Activated effector memory CD4-positive, alpha-beta T cell treated with anti-CD3 and anti-CD28 coated beads, Interleukin-2, amount 50 U/mL, for 16 hours (primary cell): ENCODE results near the gene FRAT2.
A peak's percentile ranks its signal among the peaks of the same experiment; 100 is the strongest.

ENCODE experiments used
- DNase-seq: peaks from one replicate; pipeline ENCODE4 v3.0.0-alpha.2; 2020

FRAT2 gene, protein sequence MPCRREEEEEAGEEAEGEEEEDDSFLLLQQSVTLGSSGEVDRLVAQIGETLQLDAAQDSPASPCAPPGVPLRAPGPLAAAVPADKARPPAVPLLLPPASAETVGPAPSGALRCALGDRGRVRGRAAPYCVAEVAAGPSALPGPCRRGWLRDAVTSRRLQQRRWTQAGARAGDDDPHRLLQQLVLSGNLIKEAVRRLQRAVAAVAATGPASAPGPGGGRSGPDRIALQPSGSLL

DNA sequence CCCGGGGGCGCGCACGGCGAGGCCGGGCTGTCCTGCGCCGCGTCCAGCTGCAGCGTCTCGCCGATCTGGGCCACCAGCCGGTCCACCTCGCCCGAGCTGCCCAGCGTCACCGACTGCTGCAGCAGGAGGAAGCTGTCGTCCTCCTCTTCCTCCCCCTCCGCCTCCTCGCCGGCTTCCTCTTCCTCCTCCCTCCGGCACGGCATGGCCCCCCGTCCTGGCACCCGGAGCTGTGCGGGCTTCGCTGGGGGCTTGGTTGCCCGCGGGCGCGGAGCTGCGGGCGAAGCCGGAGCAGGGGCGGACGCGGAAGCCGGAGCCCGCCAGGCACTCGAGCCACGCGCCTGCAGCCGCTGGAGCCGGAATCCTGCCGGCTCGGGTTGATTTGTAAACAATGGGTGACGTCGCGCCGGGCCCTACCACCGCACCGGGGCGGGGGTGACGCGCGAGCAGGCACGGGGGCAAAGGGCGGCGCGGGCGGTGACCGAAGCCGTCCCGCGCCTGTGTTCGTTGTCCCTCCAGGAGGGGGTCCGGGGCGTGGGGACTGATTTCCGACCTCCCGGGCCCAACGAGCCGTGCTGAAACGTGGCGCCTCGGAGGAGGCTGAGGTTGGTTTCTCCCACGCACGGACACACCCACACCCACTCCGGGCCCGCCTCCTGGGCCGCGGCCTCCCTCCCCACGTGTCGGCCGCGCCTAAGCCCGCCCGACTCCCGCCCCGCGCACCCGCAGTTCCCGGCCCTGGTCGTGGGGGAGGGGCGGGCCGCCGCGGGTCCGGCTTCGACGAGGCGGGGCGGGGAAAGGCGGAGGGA lies at the start of gene FRAT2:
Gene FRAT2 (minus strand): TSS at position 360 of the 806 bp plus-strand sequence. CDS start 157 bp downstream, at position 203.
- peak; percentile 95 for DNase-seq

DNA sequence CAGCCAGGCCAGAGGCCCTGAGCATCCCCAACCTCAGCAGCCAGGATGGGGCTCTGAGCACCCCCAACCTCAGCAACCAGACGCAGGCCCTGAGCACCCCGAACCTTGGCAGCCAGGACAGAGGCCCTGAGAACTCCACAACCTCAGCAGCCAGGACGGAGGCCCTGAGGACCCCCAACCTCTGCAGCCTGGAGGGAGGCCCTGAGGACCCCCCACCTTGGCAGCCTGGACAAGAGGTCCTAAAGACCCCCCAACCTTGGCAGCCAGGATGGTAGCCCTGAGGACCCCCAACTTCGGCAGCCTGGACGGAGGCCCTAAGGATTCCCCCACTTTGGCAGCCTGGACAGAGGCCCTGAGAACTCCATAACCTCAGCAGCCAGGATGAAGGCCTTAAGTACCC lies 49.6 kb upstream of the FRAT2 start:
- no peak for DNase-seq

DNA sequence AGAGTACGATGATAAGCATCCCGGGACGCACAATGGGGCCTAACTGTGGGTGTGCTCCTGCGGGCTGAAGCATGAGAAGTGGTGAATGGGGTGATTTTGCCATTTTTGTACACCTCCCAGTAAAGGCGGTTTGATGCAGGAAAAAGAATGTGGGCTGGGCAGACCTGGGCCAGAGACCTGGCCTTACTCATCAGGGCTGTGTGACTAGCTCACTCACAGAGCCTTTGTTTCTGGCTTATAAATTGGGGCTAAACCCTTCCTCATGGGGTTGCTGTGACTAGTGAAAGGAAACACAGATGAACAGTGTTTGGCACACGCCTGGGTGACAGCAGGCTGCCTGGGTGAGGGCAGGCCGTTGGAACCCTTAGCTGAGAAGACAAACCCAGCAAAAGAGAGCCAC lies 48.6 kb upstream of the FRAT2 start:
- DNase-seq, result no peak

DNA sequence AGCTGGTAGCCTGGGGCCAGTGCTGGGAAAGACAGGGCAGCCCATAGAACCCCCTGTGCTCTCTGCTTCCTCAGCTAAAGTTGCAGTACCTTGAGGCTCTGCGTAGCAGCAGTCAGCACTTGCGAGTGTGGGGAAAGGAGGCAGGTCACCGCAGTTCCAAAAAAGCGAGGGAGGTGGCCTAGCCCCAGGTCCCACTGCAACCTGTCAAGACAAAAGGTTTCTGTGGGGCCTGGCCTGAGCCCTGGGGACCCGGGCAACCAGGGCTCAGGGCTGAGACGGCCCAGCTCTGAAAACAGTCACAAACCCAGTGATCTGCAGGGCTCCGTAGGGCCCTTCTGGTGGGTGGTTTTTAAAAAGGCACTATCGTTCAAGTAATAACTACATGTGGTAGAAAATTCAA lies 47.1 kb upstream of the FRAT2 start:
- DNase-seq, result no peak

DNA sequence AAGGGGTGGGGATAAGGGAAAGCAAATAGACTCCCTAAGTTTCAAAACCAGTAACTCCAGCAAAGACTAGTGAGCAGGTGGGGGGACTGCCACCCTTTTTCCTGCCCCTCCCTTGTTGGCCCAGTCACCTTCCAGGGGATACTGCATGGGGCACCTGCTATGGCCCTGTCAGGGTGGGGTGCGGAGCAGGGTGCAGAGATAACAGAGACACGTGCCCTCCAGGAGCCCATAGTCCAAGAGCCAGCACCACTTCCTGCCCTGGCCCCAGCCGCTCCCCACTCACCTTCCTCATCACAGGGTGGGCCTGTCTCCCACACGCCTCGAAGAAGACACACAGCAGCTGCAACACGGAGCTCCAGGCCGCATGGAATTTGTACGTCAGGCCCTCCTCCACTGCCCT lies 46.0 kb upstream of the FRAT2 start:
- DNase-seq, result no peak

DNA sequence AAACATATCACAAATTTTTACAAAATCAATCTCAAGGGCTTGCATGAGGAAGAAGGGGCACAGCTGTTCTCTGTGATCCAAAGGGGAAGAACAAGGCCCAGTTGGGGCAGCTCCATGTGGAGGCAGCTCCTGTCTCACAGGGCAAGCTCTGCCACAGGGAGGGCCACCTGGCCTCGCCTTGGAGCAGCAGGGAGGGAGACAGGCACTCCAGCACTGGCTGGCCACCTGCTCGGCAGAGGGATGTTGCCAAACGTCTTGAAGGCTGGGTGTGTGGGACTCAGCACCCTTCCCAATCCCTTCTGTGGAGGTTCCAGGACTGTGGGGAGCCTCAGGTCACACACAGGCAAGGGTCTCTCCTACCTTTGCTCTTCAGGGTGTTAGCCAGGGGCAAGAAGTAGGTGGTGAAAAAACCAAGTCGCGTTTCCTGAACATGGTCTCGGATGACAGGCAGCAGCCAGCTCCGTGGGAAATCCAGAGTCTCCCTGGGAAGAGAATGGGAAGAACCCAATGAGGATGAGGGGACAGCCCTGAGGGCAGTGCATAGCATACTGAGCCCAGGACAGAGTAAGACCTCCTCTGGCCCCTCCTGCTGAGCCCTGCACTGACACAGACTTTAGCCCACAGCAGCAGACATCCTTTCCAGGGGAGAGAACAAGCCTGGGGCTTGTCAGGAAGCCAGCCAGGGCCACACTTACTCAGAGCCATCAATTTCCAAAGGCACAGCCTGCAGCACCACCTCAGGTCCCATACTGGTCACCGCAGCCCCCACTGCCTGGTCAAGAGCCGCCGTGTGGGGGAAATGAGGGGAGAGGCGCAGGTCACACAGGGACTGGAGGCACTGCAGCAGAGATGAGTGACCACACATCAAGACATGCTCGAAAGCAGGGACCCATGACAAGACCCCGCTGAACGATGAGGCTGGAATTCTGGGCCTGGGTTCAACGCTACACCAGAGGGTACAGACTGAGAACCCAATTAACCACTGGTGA lies 44.7 kb upstream of the FRAT2 start:
- no peak for DNase-seq

DNA sequence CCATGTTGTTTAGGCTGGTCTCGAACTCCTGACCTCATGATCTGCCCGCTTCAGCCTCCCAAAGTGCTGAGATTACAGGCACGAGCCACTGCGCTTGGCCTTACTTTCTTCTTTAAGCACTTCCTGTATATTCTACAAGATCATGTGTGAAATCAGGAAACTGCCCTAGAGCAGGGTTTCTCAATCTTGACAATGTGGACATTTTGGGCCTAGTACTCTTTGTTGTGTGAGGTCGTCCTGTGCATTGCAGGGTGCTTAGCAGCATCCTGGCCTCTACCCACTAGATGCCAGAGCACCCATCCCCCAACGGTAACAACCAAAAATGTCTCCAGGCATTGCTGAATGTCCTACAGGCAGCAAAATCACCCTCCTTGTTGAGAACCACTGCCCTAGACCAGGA lies 41.9 kb upstream of the FRAT2 start:
- DNase-seq, result no peak

DNA sequence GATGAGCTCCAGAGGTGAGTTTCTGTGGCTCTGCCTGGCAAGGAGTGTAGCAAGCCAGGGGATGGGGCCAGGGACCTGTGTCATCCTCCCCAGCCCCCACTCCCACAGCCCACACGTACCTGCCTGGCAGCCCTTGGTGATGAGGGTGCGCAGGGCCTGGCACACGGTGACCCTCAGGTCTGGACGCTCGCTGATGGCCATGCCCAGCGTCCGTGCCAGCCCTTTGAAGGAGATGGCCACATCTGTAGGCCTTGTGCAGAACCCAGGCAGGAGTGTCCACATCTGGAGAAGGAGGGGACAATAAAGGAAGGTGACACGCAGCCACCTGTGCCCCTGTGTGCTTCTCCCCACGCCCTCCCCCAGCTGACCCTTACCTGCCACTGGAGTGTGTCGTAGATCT lies 38.9 kb upstream of the FRAT2 start:
- DNase-seq, result no peak

DNA sequence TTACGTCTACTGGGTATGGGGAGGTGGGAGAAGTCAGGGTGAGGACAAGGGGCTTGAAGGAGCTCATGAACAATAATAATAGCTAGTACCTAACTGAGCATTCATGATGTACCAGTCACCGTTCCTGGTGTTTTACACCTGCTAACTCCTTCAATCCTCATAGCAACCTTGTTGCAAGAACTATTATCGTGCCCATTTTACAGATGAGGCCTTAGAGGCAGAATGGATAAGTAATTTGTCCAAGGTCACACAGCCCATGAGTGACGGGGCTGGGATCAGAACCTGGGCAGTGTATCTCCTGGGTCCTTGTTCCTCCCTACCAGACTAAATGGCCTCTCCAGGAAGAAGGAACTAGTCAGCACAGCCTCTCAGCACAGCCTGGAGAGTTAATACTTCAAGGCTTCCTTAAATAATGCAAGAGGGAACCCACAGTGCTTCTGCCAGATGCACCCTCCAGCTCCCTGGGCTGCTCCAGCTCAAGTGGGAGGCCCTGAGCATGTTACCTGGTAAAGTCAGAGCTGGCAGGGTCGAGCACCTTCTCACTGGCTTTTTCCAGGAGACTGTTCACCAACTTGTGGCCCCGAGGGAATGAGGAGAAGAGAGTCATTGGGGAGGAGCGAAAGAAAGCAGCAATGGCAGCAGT lies 37.8 kb upstream of the FRAT2 start:
- no peak for DNase-seq

DNA sequence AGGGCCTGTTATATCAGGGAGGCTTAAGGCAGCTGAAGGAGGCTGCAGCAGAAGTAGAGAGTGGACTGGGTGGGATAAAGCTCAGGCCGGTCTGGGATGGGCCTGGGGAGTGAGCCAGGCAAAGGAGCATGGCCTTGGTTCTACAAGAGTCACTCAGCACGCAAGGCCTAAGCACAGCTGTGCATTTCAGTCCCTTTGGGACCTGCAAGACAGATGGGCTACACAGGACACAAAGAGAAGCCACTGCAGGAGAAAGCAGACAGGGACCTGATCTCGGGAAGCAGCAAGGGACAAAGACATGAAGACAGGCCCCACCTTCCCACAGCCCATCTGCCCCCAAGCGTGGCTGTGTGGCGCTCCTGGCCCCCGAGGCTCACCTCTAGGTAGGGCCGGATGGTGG lies 37.2 kb upstream of the FRAT2 start:
- DNase-seq, result no peak

DNA sequence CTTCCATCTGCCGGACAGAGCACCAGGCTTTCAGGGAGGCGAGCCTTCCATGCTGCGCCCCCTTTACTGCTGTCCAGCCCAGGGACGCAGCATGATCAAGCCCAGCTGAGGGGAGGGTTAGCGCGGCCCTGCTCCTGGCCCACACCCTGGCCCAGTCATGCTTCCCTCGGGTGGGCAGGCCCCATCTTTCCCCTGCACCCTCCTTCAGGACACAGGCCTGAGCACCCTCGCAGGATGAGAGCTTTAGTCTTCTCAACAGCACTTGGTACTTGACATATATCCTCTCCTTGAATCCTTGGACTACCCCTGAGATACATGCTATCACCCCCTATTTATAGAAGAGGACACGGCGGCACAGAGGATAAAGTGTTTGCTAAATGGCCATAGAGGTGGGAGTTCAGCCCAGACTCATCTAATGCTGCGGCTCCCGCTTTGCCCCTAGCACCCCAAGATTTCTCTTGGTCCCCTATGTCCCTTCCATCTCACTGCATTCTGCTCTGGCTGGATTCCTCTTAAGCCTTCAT lies 32.7 kb upstream of the FRAT2 start:
- DNase-seq, result no peak

DNA sequence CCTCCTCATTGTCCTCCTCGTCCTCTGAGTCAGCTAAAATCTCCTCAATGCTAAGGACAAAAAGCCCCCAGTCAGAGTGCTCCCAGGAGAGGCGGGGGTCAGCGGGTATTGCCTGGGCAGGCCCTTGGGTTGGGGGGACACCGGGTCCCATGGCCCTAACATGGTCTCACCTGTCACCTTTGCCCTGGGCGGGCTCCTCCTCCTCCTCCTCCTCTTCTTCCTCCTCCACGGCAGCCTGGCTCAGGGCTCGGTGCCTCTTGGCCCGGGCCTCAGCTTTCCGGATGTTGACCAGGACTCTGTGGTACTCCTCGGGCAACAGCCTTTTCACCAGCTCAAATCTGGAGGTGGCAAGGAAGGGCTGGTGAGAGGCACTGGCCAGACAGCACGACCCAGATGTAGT lies 32.0 kb upstream of the FRAT2 start:
- DNase-seq, result no peak

DNA sequence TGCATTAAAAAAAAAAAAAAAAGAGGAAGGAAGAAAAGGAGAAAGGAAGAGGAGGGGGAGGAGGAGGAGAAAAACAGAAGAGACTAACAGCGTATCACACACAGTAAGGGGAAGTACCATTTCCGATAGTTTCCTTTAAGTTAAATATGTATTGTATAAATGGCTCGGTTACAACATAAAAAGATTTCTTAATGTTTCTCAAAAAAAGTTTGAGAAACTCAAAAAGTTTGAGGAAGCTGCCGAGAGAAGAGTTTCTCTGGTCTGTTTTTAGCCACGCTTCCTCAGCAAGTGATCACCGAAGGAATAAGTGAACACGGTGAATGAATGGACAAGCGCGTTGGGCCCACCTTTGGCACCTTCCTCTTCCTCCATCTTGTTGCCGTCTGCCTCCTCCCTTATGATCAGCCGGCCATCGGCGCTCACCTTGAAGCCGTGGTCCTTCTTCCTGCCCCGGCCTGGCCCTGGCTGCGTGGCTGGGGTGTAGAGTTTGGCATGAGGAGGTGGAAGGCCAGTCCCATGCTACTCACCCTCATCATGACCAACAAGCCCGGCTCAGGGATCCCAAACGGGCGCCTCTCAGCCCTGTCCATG lies 31.3 kb upstream of the FRAT2 start:
- DNase-seq, result no peak

DNA sequence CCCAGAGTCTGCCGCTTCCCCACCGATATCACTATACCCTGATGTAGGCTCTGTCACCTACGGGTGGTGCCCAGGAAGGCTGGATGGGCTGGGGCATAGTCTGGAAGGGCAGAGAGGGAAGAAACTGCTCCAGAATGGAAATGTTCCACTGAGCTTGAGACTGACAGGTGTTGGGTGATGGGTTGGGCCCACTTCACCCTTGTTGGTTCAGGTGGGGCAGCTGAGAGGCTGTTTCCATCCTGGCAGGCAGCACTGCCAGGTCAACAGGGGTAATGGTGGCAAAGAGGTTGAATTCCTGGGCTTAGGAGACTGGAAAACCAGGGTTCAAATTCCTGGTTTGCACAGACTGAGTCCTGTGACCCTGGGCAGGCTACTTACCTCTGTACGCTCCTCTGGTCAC lies 28.5 kb upstream of the FRAT2 start:
- DNase-seq, result no peak

DNA sequence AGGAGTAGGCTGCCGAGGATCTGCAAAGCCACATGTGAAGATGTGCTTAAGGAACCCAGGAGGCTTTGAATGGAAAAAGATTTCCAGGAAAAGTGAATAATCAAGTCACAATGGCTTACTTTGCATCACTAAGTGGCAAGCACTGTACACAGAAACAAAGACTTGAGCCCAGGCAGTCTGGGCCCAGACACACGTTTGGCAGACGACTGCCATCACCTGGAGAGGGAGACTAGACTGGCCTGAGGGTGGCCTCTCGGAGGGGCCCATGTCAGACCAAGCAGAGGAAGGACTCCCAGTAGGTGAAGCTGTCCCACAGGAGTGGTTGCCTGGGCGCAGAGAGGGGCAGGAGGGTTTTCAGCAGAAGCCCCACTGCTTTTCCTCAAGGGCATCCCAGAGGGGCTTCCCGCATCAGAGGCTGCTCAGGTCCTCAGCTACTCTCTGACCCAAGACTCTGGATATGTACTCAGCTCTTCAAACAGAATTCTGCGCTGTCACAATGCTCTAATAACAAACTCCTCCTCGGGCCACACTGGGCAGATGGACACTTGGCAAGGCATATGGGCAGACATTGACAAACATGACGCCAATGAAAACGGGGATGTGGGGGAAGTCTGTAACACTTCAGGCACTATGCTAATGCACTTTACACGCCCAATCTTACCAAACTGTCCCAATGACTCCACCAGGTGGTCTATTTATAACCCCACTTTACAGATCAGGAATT lies 27.9 kb upstream of the FRAT2 start:
- DNase-seq, result no peak

DNA sequence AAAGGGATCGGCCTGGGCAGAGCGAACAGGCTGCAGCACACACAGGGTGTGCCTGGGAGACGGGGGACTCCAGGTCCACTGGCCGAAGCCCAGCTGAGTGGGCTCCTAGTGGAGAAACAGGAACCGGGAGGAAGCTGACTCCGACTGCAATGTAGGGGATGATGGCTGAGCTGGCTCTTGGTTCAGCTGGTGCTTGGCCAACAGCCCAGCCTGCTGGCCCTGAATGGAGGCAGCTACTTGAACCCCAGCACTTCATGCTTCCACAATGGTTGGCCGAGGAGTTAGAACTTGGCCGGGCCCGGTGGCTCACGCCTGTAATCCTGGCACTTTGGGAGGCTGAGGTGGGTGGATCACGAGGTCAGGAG lies 27.0 kb upstream of the FRAT2 start:
- DNase-seq, result no peak

DNA sequence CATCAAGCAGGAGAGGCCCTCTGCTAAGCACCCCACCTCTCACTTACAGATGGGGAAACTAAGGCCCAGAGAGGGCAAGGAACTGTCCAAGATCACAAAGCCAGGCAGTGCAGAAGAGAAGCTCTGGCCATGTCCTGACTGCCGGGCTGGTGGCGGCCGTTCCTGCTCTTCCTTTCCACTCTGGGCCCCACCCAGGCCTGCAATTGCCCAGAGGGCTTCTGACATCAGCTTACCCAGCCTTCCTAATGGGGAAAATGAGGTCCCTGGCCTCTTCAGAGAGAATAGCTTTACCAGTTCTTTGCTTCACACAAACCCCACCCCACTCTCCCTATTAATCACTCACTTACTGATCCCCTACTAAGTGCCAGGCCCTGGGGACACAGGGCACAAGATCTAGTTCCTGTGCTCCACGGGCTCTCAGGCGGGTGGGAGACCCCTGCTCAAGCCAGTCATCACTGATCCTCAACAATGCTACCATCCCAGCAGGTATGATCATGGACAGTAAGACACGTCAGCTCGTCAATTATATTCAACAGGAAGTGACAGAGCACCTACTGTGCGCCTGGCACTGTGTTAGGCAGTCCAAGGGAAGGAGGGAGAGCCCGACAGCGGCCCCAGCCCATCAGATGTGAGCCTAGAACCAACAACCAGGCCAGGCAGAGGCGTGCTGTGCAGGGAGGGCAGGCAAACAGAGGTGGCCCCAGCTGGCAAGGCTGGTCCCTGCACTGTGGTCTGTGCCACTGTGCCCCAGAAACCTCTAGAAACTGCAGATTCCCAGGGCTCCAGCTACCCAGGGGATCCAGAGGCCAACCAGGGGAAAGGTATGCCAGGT lies 26.4 kb upstream of the FRAT2 start:
- DNase-seq, result no peak

DNA sequence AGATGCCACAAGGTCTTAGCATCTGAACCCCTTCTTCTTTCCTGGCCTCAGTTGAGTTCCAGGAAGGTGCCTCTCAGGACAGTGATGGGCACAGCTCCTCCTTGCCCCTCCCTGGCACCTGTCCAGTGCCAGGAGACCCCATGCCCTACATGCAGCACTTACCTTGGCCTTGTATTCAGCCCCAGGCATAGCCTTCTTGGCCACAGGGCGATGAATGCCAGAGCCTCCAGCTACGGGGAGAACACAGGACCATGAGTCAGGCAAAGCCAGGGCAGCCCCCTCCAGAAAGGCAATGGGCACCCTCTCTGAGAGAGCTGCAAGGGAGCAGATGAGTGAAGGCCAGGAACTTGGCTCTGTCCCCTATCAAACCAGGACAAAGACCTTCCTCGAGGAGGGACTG lies 24.3 kb upstream of the FRAT2 start:
- no peak for DNase-seq

DNA sequence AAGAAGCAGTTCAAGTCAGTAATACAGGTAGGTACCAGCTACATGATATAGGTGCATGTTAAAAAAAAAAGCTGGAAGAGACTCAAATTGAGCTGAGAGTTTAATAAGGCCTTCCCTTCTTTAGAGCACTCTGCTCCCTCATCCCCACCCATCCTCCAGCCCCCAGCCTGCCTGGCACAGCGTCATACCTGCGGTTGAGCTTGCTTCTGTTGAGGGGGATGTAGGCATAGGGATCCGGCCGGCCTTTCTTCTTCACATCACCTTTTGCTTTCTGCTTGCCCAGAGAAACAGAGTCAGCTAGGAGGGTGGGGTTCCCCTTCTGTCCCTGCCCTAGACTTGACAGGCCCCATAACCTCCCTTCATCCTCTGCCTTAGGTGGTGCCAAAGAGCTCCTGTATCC lies 23.8 kb upstream of the FRAT2 start:
- DNase-seq, result no peak

DNA sequence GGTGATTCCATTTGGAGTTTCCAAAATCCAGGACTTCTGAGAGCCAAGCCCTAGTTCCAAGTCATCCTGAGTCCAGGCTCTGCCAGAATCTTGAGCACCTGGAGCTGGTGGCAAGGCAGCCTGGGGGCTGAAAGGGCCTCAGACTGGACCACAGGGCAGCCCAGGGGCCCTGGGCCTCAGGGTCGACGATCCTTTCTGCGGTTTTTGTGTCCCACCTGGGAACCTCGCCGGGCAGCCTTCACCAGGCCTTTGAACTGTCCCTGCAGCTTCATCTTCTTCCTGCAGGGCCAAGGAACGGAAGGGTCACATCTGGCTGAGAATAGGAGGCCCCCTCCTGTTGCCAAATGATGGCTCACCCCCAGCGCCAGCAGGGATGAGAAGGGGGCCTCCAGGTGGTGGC lies 22.4 kb upstream of the FRAT2 start:
- DNase-seq, result no peak
